Suprapubic skin (tissue), 4 donors: Measurements from ENCODE around the gene TANC1.

Experiments
- POLR2A ChIP-seq, 2 donors: fragments of 450-650 bp; IDR thresholded peaks; one replicate each; pipeline ENCODE4 v1.6.1; 2017; ENCODE audit warnings: antibody characterized with exemption in 2 of 2, mild to moderate bottlenecking in 2 of 2, moderate library complexity in 2 of 2
- POLR2AphosphoS5 ChIP-seq, 3 donors: sonication (generic); formaldehyde crosslinking; IDR thresholded peaks; one replicate each; pipeline ENCODE4 v1.6.1; 2017; ENCODE audit warnings: antibody characterized with exemption in 3 of 3
- TF ChIP-seq, protein P1 (sequence below), 2 donors: fragments of 200-600 bp in 1 of 2; fragments of 450-650 bp in 1 of 2; sonication (generic) in 1 of 2; IDR thresholded peaks; one replicate each; pipeline ENCODE4 v1.5.1; 2016 to 2019; ENCODE audit warnings: antibody characterized with exemption in 2 of 2, mild to moderate bottlenecking in 1 of 2, moderate library complexity in 1 of 2

DNA sequence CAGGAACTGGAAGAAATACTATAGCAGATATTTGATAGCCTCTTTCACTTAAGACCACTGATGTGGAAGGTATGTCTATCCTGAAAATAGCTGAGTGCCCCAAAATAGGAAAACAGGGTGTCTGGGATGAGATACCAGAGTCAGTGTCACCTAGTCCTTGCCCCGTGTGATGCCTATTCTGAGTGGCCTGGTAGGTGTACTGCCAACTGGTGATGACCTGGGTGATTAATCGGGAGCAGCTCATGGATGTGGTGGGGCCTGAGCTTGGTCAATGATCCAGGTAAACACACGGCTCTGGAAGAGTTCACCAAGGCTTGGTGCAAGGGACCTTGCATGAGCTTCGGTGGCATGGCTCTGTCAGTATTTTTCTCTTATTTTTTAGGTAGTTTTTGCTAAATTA lies 95.2 kb downstream of the TANC1 start:
- no peak for TF ChIP-seq POLR2A (IDR thresholded peaks at IDR 0.05)
- TF ChIP-seq, protein P1, sequence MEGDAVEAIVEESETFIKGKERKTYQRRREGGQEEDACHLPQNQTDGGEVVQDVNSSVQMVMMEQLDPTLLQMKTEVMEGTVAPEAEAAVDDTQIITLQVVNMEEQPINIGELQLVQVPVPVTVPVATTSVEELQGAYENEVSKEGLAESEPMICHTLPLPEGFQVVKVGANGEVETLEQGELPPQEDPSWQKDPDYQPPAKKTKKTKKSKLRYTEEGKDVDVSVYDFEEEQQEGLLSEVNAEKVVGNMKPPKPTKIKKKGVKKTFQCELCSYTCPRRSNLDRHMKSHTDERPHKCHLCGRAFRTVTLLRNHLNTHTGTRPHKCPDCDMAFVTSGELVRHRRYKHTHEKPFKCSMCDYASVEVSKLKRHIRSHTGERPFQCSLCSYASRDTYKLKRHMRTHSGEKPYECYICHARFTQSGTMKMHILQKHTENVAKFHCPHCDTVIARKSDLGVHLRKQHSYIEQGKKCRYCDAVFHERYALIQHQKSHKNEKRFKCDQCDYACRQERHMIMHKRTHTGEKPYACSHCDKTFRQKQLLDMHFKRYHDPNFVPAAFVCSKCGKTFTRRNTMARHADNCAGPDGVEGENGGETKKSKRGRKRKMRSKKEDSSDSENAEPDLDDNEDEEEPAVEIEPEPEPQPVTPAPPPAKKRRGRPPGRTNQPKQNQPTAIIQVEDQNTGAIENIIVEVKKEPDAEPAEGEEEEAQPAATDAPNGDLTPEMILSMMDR (IDR thresholded peaks at IDR 0.05): no peak
- TF ChIP-seq POLR2AphosphoS5 (IDR thresholded peaks at IDR 0.05): no peak
